ENCODE measurements around the gene NTNG1. TPM values are rescaled to one million over a fixed set of nuclear protein-coding genes. Genes with fewer than 3 reads are reported as not detected.

NTNG1 gene
- total and polyA plus RNA-seq, 2 of the 4 experiments (the other 2 are of a cell fraction), result 1.2 to 2.3 TPM

DNA sequence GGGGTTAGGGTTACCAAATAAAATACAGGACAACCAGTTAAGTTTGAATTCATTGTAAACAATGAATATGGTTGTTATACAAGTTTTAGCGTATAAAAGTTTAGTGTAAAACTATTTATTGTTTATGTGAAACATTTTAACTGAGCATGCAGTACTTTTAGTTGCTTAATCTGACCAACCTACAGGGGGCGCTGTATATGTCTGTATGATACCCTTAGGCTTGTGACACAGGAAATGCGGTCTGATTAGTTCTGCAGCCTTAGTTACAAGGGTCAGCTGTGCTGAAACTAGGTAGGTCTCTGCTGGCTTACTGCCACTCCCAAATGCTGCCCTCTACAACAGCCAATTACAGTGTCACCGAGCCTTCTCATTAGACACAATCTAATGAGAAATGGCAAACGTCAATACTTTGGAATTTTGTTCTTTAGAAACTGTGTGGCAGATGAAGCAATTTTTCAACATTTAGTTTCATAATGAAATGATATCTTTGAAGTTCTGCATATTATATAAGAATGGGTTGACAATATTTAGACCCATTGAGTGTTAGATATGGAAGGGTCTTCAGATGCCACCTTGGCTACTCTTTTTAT is 56.2 kb downstream of the NTNG1 start:
- Histone ChIP-seq H4K5ac (ENCODE audit: low read depth, low read length) (no peak overlapping the region), H3K4me1 (ENCODE audit: control insufficient read depth, insufficient read depth, low read length) (no peaks in the 10 kb centered on the region), H3K4ac (ENCODE audit: low read depth, low read length) (no peak overlapping the region), H3K14ac (replicated peaks; ENCODE audit: low read depth, low read length) (no peak overlapping the region), H3K56ac (ENCODE audit: extremely low read depth, insufficient read depth, low read length) (no peak overlapping the region), H3K9me1 (ENCODE audit: insufficient read depth, low read length) (no peaks in the 10 kb centered on the region), H2AFZ (replicated peaks; ENCODE audit: low read length, poor library complexity) (no peak overlapping the region), H2BK5ac (ENCODE audit: low read depth, low read length, poor library complexity, severe bottlenecking) (no peak overlapping the region), H3K27ac (ENCODE audit: insufficient read depth, low read length) (no peak overlapping the region), H3K4me3 (ENCODE audit: insufficient read depth, low read depth, low read length) (no peak overlapping the region), H3K79me1 (ENCODE audit: low read depth in 1 of 2, low read length in 2 of 2) (no peaks in the 10 kb centered on the region), H3K4me2 (ENCODE audit: low read depth, low read length) (no peak overlapping the region), H3K9ac (ENCODE audit: low read depth, low read length) (no peak overlapping the region), H4K91ac (ENCODE audit: insufficient read depth, low read depth, low read length) (no peak overlapping the region), H3K9me3 (ENCODE audit: control insufficient read depth, insufficient read depth, low read length) (no peaks in the 10 kb centered on the region), H2BK15ac (ENCODE audit: low read depth, low read length) (no peak overlapping the region), H3K27me3 (ENCODE audit: control insufficient read depth, insufficient read depth, low read length) (no peaks in the 10 kb centered on the region), H3K23ac (ENCODE audit: low read depth, low read length) (no peak overlapping the region), H3K18ac (ENCODE audit: low read depth, low read length) (no peak overlapping the region), H4K8ac (ENCODE audit: low read depth in 2 of 2, low read length in 2 of 2) (no peak overlapping the region), H2AK9ac (replicated peaks; ENCODE audit: low read depth, low read length, poor library complexity) (no peak overlapping the region), H4K20me1 (ENCODE audit: insufficient read depth, low read length) (no peaks in the 10 kb centered on the region), H2BK20ac (ENCODE audit: low read depth, low read length) (no peak overlapping the region), H3K36me3 (ENCODE audit: control insufficient read depth, insufficient read depth, low read length) (no peaks in the 10 kb centered on the region), H2AK5ac (ENCODE audit: low read depth, low read length) (no peak overlapping the region), H2BK120ac (ENCODE audit: low read depth, low read length) (no peak overlapping the region)
- peak; percentile 3 for DNase-seq
- in situ Hi-C loops (cut with MboI; ENCODE audit: low sequenced_read_pairs), result no loop called here
- no TSS peak for BruUV-seq (replicated peaks)
- ChIA-PET POLR2A (ENCODE audit: unreplicated experiment) (no interaction called here), CTCF (no interaction called here)
- no peak for TF ChIP-seq NFE2L2 (IDR thresholded peaks at IDR 0.05; ENCODE audit: low read depth, low read length)
- TF ChIP-seq RAD21 (IDR thresholded peaks at IDR 0.05; ENCODE audit: low read length), result no peak
- TF ChIP-seq RCOR1 (IDR thresholded peaks at IDR 0.05; ENCODE audit: insufficient replicate concordance, low read length), result no peak
- dilution Hi-C loops (cut with HindIII; ENCODE audit: low sequenced_read_pairs, unreplicated experiment), result no loop called here
- no peak for ATAC-seq (ENCODE audit: low read depth)
- intact Hi-C loops (cut with micrococcal nuclease), result no loop called here
- WGBS, 2 experiments (ENCODE audit: extremely low coverage in 2 of 2, insufficient read length in 1 of 2), result no CpG with 5 or more reads among the region's 5 CpGs

Data from IMR-90 (cell line).